Activated CD4-positive, alpha-beta T cell treated with anti-CD3 and anti-CD28 coated beads, Interleukin-2, amount 50 U/mL, for 1 hour (primary cell): ENCODE data around the gene DIPK1B.
"Not testable (repeated sequence)": the region's sequence is repeated elsewhere in the genome, so short reads cannot be mapped to it uniquely, and the experiment has no call there.

Experiments used
- DNase-seq: peaks from one replicate; pipeline ENCODE4 v3.0.0-alpha.2; 2020

DIPK1B gene

DNA sequence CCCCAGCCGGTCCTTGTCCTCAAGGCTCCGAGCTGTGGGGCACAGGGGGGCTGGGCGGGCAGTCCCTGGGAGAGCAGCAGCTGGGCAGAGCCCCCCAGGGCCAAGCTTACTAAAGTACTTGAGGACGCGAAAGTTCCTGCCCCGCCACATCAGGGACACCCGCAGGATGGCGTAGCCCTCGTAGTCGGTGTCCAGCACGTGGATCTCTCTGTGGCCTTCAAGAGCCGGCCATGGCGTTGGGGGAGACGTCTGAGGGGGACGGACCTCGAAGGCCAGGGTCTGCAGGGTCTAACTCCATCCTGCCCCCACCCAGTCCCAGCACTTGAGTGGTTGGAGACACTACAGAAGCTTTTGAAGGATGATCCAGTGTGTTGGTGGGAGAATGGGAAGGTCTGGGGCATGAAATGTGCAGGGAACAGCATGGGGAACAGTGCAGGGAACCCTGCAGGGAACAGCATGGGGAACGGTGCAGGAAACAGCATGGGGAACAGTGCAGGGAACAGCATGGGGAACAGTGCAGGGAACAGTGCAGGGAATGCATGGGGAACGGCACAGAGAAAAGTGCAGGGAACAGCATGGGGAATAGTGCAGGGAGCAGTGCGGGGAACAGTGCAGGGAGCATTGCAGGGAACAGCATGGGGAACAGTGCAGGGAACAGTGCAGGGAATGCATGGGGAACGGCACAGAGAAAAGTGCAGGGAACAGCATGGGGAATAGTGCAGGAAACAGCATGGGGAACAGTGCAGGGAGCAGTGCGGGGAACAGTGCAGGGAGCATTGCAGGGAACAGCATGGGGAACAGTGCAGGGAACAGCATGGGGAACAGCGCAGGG, 43.1 kb downstream of the DIPK1B start:
- DNase-seq = not testable (repeated sequence)

DNA sequence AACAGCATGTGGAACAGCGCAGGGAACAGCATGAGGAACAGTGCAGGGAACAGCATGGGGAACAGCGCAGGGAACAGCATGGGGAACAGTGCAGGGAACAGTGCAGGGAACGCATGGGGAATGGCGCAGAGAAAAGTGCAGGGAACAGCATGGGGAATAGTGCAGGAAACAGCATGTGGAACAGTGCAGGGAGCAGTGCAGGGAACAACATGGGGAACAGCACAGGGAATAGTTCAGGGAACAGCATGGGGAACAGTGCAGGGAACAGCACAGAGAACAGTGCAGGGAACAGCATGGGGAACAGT, 43.7 kb downstream of the DIPK1B start:
- DNase-seq = no peak

DNA sequence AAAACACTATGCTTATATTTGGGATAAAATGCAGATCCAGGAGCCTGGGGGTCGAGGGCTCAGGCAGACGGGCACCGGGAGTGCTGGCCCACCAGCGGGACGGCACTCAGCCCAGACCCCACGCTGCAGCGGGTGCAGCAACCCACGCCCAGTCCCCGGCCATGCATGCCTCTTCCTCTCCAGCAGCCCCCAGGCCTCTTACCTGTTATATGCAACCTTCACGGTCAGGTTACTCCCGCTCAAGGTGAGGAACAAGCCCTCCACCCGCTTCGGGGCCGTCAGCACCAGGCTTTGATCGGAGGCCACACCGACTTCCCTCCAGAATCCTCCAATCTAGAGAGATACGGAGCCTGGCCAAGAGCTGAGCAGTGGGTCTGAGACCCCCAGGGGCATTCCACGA, 44.5 kb downstream of the DIPK1B start:
- no peak for DNase-seq

DNA sequence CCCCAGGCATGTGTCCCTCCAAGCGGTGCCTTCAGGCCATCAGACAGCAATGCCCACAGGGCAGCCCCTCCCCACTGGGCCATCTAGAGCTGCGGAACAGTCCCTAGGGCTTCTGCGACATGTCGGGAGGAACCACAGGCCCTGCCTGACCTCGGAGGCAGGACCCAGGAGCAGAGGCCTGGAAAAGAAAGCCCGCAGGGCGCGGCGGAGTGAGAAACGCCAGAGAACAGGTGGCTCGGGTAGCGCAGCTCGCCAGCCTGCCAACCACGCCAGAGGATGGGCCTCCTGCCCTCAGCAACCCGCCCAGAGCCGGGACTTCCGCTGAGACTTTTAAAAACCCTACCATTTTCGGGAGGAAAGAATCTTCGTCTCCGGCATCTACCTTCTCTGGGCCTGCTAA, 45.0 kb downstream of the DIPK1B start:
- no peak for DNase-seq

DNA sequence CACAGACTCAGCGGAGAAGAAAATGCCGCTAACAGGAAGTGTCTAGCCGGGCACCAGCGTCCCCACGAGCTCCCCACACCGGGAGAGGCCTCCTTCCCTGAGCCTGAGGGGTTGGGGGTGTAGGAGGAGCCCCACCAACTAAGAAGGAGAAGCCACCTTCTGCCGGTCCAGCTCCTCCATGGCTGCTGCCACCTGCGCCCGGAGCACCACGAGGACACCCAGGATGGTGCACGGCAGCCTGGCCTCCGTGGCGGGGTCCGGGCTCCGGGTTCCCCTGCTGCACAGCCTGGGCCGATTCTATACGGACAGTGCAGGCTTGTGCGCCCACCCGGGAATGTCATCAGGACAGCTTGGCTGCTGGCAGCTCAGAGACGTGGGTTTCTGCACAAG, 45.4 kb downstream of the DIPK1B start:
- no peak for DNase-seq

DNA sequence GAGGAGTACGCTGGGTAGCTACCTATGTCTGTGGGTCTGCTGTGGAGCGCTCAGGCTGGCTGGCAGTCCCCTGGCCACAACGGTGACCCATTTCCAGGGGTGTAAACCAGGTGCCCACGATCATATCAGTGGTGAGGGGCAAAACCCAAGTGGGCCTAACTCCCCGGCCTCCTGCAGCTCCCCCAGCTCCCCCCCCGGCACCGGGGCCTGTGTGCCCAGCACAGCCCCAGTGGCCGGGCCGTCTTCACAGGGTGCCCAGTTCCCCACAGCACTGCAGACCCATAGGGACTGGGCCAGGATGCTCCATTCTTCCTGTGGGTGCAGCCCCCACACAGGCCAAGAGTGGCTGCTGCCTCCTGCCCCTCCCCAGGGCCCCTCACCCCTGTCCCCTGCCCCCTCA, 46.6 kb downstream of the DIPK1B start:
- no peak for DNase-seq

DNA sequence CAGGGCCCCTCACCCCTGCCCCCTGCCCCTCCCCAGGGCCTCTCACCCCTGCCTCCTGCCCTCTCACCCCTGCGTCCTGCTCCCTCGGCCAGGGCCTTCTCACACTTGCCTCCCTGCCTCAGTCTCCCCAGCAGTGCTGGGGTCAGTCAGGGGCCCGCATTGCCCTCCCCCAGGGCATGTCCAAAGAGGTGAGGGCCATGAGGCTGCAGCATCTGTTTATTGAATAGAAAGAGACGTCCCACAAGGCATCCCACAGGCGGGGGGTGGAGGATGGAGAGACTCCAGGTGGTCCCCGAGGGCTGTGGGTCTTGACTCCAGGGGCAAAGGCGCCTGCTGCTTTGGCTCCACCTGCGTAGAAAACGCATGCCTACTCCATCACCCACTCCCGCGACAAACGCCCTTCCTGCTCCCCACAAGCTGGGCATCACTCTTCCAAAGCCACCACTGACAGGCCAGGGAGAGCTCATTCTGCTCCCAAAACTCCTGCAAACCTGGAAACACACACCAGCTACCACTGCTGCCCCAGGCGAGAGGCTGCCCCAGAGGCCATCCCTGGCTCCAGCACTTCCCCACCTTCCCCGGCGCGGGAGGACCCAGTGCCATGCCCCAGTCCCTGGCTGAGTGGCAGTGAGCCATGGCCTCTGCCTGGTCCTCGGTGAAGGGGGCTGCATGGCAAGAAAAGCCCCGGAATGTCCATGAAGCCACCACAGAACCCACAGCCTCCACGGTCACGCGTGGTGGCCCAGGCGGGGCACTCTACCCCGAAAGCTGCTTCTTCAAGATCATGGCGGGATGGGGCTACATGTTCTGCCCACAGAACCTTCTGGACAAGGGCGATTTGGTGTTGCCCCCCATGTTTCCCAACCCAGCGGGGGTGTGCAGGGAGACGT, 47.3 kb downstream of the DIPK1B start:
- no peak for DNase-seq

DNA sequence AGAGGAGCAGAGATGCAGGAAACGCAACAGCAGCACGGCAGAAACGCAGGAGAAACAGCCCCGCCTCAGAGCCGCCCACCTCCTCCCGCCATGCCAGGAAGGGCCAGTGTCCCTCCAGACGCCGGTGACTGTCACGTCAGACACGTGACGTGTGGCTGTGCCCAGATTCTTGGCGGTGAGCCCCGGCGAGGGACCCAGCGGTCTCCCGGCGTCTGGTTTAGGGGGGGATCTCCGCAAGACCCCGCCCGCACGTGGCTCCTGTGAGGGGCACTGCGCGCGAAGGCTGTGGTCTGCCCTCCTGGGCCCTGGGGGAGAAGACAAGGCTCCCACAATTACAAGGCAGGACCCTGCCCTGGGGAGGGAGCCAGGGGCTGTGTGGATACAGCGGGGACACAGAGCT, 48.1 kb downstream of the DIPK1B start:
- no peak for DNase-seq

DNA sequence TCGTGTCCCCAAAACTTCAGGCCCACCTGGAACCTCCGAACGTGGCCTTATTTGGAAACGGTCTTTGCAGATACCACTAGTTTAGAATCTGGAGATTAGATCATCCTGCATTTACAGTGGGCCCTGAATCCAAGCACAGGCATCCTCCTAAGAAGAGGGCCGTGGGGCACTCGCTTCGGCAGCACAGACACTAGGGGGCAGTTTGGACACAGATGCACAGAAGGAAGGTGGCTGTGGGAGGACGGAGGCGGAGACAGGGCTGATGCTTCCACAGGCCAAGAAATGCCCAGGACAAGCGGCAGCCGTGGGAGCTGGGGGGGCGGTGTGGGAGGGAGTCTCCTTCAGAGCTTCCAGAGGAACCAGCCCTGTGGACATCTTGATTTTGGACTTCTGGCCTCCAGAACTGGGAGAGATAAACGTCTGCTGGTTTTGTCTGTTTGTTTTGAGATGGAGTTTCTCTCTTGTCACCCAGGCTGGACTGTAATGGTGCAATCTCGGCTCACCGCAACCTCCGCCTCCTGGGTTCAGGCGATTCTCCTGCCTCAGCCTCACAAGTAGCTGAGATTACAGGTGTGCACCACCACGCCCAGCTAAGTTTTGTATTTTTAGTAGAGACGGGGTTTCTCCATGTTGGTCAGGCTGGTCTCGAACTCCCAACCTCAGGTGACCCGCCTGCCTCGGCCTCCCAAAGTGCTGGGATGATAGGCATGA, 48.6 kb downstream of the DIPK1B start:
- not testable (repeated sequence) for DNase-seq

DNA sequence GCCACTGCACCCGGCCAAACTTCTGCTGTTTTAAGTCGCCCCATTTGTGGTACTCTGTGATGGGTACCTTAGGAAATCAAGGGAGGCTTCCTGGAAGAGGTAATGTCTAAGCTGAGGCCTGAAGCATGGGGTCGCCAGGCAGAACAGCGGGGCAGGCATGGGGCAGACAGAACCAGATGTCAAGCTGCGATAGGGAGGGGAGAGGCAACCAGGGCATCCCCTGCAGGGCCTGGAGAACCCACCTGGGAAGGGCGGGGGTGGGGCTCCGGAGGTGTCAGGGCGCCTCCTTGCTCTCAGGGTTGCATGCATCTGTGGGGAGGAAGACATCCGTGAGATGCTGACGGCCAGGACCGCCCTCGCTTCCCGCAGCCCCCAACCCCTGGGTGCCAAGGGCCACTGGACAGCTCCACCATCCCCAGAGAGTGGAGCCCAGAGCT, 49.2 kb downstream of the DIPK1B start:
- DNase-seq = no peak

DNA sequence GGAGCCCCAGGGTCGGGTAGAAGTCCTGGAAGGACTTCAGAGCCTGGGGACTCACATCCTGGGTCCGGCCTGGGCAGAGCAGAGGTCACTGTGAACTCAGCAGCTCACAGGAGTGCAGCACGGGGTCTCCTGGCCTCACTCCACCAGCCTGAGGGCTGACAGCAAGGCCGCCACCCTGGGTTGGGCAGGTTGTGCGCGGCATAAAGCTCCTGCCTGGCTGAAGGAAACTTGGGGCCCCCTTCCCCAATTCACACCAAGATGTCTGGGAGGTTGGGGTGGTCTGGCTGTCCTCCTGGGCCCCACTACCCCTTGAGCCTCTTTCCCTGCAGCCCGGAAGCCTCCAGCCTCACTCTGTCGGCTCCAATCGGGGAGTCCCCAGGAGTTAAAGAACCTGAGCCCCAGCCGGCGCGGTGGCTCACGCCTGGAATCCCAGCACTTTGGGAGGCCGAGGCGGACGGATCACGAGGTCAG, 49.9 kb downstream of the DIPK1B start:
- DNase-seq = no peak

DNA sequence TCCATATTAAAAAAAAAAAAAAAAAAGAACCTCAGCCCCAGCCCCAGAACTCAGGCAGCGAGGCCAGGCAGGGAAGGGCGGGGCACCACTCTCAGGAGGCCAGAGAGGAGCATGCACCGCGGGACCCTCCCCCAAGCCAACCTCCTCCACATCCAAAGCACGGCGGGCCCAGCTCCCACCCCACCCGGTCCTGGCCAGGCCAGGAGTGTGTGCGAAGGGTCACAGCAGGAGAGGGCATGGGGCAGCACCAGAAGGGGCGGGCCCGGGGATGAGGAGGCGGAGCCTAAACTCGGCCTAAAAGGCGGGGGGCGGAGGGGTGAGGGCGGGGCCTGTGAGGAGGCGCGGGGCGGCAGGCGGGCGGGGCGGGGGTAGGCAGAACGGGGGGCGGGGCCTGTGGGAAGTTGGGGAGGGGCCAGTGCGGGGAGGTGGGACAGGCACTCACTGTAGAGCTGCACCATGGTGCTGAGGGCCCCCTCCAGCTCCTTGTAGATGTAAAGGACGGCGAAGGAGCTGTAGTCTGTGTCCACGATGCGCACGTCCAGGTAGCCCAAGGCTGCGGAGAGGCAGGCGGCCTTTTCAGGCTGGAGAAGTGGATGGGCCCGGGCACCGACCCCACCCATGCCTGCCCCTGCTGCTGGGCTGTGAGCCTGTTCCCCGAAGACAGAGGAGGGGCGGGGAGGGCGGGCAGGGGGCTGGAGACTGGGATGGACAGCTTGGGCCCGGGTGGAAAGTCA, 50.7 kb downstream of the DIPK1B start:
- peak; percentile 44 for DNase-seq

DNA sequence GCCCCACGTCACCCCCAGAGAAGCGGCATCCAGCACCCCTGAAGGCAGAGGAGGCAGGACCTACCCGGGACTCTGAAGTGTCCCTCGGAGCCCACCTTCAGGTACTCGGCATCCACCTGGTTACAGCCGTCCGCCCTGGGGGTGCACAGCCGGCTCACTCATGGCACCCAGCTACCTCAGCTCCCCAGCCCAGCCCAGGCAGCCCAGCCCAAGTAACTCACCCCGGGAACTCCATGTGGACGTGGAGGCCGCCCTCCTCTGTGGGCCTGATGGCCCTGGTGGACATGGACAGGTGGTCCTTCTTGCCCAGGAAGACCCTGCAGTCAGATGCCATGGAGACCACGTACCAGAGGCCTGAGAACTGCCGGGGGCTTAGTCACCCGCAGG, 51.3 kb downstream of the DIPK1B start:
- no peak for DNase-seq

DNA sequence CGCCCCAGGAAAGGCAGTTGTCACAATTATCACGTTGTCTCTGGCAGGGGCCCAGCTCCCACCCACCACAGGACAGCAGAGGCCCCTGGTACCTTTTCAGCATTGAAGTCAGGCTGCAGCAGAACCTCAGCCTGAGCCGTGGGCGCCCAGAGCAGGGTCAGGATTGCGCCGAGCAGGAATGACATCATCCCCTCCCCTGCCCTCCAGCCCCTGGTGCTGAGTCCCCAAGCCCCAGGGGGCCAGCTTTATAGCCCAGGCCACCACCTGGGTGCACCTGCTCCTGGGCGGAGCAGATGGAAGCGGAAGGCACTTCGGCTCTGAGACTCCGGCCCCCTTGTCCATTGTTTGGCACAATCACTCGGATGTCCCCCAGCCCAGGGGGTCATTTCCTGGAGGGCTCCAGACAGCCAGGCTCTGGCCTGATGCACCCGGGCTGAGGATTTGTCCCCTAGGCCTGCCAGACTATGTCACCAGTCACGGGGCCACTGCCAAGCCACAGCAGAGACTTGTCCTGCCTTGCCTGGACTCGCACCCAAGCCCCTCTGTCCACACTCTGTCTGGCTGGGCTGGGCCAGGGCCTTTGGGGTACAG, 52.0 kb downstream of the DIPK1B start, which contains the start of gene LCN15:
Gene LCN15 (minus strand): TSS at position 218 of the 591 bp plus-strand sequence. CDS start 30 bp downstream, at position 188.
- no peak for DNase-seq

DNA sequence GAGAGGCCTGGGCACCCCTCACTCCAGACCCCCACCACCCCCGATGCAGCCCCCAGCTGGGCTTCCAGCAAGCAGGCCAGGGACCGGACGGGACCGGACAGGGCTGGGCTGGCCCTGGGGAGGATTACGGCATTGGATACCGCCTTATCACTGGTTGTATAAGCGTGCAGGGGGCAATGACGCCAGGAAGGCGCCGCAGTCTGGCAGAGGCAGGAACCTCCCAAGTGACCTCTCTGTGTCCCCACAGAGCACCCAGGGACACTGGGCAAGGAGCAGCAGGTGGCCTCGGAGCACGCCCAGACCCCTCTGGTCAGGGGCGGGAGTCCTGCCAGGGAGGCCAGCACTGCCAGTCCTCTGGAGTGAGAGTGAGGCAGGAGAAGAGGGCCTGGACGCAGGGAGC, 52.7 kb downstream of the DIPK1B start:
- DNase-seq = no peak

DNA sequence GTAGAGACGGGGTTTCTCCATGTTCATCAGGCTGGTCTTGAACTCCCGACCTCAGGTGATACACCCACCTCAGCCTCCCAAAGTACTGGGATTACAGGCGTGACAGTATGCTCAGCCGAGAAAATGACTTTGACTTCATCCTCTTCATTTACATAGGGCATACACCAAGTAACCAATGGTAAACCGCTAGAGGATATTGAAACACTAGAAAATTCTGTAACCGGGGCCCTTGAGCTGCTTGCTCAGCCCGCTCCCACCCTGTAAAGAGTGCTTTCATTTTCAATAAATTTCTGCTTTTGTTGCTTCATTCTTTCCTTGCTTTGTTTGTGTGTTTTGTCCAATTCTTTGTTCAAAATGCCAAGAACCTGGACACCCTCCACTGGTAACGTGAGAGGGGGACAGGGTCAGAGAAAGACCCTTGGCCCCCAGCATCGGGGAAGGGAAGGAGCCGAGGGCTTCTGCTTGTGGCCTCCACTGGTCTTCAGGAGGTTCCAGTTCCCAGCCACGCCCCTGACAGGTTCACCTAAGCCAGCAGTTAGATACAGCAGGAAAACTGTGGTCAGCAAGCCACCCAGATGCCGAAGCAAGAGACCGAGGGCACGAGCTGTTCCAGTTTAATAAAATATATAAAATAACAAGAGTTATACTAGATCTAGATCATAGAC, 53.5 kb downstream of the DIPK1B start:
- not testable (repeated sequence) for DNase-seq

DNA sequence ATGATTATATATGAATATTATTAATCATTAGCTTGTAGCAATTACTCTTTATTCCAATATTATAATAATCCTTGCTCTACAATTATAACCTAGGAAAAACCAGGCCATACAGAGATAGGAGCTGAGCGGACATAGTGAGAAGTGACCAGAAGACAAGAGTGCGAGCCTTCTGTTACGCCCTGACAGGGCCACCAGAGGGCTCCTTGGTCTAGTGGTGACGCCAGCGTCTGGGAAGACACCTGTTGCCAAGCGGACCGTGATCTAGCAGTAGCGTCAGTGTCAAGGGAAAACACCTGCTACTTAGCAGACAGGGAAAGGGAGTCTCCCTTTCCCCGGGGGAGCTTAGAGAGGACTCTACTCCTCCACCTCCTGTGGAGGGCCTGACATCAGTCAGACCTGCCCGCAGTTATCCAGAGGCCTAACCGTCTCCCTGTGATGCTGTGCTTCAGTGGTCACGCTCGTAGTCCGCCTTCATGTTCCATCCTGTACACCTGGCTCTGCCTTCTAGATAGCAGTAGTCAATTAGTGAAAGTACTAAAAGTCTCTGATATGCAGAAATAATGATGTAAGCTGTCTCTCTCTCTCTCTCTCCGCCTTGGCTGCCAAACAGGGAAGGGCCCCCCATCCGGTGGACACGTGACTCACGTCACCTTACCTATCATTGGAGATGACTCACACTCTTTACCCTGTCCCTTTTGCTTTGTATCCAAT, 54.2 kb downstream of the DIPK1B start:
- peak; percentile 27 for DNase-seq

DNA sequence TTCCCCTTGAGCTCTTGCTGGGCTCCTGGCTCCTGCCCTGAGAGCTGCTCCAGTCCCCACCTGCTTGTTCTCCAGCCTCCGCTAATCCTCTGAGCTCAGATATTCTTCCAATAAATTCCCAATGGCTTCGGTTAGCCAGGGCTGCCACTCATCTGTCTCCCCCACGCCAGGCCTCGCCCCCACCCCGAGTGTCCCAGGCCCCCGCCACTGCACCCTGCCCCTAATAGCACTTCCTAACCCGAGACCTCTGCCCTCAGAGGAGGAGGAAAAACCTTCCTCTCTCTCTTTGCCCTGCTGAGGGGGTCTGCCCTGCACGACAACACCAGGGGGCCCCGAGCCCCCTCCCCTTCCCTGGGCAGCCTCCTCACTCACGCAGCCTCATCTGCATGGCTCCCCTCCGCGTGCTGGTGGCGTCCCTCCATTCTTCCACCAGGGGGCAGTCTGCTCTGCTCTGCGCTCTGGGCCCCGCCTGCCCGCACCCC, 57.4 kb downstream of the DIPK1B start:
- peak; percentile 53 for DNase-seq

DNA sequence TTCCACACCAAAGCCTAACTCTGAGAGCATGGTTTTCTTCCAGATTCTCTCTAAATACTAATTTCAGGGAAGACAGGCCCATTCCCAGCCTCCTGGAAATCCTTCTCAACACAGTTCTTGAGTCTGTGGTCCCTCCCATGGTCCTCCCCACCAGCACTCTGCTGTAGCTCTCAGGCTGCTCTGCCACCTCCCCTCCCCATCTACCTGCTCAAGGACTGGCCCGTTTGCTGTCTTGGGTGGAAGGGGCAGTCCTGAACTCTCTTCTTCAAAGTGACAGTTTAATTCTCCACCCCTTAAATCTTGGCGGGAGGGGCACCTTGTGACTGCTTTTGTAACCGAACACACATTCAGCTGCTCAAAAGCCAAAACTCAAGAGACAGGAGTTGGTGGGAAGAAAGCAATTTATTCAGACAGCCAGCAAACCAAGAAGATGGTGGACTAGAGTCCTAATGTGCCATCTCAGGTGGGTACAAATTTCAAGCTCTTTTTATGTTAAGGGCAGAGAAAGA, 59.6 kb downstream of the DIPK1B start:
- DNase-seq = no peak

DNA sequence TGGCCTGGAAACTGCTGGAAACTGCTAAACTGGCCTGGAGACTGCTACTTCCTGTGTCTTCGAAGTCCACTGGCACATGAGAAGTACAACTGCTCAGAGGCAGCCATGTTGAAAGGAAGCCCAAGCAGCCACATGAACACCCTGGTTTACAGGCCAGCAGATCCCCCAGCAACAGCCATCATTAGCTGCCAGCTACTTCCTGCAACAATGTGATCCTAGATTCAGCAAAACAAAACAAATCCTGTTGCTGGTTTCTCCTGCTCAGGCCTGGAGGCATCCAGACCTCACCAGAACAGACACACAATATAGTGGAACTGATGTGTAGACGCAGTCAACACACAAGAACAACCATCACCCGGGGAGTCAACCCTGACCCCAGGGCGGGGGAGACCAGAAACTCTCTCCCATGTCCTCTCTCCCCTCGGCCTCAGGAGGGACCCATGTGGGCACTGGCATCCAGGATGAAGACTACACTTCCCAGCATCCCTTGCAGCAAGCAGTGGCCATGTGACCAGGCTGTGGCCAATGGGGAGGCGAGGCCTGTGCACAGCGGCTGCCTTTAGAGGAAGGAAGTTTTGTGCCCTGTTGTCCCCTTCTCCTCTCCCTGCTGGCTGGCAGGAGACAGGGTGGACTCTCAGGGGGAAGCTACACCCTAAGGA, 61.1 kb downstream of the DIPK1B start:
- DNase-seq = no peak
